SK-N-SH (cell line): ENCODE results near the gene CMBL. TPM values are rescaled to one million over a fixed set of nuclear protein-coding genes. Genes with fewer than 3 reads are reported as not detected.
A peak's percentile ranks its signal among the peaks of the same experiment; 100 is the strongest.

ENCODE experiments used
- CTCF ChIA-PET: fragments of 300-600, 350-600 bp; formaldehyde crosslinking; extraction: SDS; loops from one replicate; lab custom pipeline; 2021; lab: Yijun Ruan, JAX
- POLR2A ChIA-PET: fragments of 350-600 bp; sonication (Branson Sonifier 250); formaldehyde crosslinking; extraction: SDS; loops from one replicate; lab custom pipeline; 2020; ENCODE audit warnings: antibody characterized with exemption, inconsistent platforms; lab: Yijun Ruan, JAX
- DNase-seq: peaks from one replicate; pipeline ENCODE4 v3.0.0; 2012
- H2AFZ ChIP-seq: fragments of 200-600 bp; sonication (generic); 2 replicates; pipeline ENCODE4 v1.8.1; 2016; ENCODE audit warnings: antibody characterized with exemption, mild to moderate bottlenecking, low read depth
- H3F3A ChIP-seq: fragments of 200-600 bp; sonication (generic); replicated peaks from 2 replicates; pipeline ENCODE3; 2016; ENCODE audit warnings: antibody characterized with exemption, mild to moderate bottlenecking; ENCODE audit not compliant: insufficient read depth
- H3K27ac ChIP-seq, 2 experiments: fragments of 200-500 bp in 1 of 2; fragments of 200-600 bp in 1 of 2; sonication (Bioruptor generic) in 1 of 2; sonication (generic), shearing (Covaris generic) in 1 of 2; 2 replicates each; pipeline versions ENCODE4 v1.5.1 to v1.6.1; 2014 to 2016; ENCODE audit warnings: low read depth in 2 of 2, inconsistent platforms in 1 of 2, low read length in 1 of 2, mild to moderate bottlenecking in 1 of 2, mixed read lengths in 1 of 2
- H3K27me3 ChIP-seq: fragments of 200-600 bp; sonication (generic), shearing (Covaris generic); 2 replicates; pipeline ENCODE4 v1.6.1; 2016; ENCODE audit warnings: mixed run types; ENCODE audit not compliant: insufficient read depth
- H3K36me3 ChIP-seq, 2 experiments: fragments of 200-500 bp in 1 of 2; fragments of 200-600 bp in 1 of 2; sonication (Bioruptor generic) in 1 of 2; sonication (generic) in 1 of 2; replicated peaks in 1 of 2; 2 replicates each; pipeline versions ENCODE3 to v1.5.1; 2014 to 2016; ENCODE audit warnings: low read length in 1 of 2, mild to moderate bottlenecking in 1 of 2; ENCODE audit not compliant: insufficient read depth in 2 of 2, control insufficient read depth in 1 of 2
- H3K4me1 ChIP-seq, 2 experiments: fragments of 200-500 bp in 1 of 2; fragments of 200-600 bp in 1 of 2; sonication (Bioruptor generic) in 1 of 2; sonication (generic), shearing (Covaris generic) in 1 of 2; 2 replicates each; pipeline versions ENCODE4 v1.5.1 to v1.6.1; 2014 to 2016; ENCODE audit warnings: low read depth in 1 of 2, low read length in 1 of 2, mixed run types in 1 of 2; ENCODE audit not compliant: insufficient read depth in 2 of 2, control insufficient read depth in 1 of 2
- H3K4me2 ChIP-seq: fragments of 200-600 bp; sonication (generic), shearing (Covaris generic); 2 replicates; pipeline ENCODE4 v1.6.1; 2017; ENCODE audit warnings: mixed run types
- H3K4me3 ChIP-seq, 2 experiments: fragments of 200-500 bp in 1 of 2; fragments of 200-600 bp in 1 of 2; sonication (Bioruptor generic) in 1 of 2; sonication (generic), shearing (Covaris generic) in 1 of 2; 2 replicates each; pipeline versions ENCODE4 v1.5.1 to v1.8.1; 2014 to 2016; ENCODE audit warnings: low read depth in 2 of 2, inconsistent platforms in 1 of 2, low read length in 1 of 2, mild to moderate bottlenecking in 1 of 2, mixed read lengths in 1 of 2, moderate library complexity in 1 of 2
- H3K79me2 ChIP-seq: fragments of 200-600 bp; sonication (generic); 2 replicates; pipeline ENCODE4 v1.8.1; 2017; ENCODE audit warnings: mild to moderate bottlenecking; ENCODE audit not compliant: insufficient read depth
- H3K9ac ChIP-seq: fragments of 200-600 bp; sonication (generic); 2 replicates; pipeline ENCODE4 v1.6.1; 2017; ENCODE audit warnings: mixed run types
- H3K9me2 ChIP-seq: fragments of 200-600 bp; sonication (generic); 2 replicates; pipeline ENCODE4 v1.6.1; 2017; ENCODE audit warnings: mixed run types
- H3K9me3 ChIP-seq: fragments of 200-600 bp; sonication (generic); 2 replicates; pipeline ENCODE4 v1.6.1; 2017; ENCODE audit warnings: mixed run types, mild to moderate bottlenecking, moderate library complexity
- H4K20me1 ChIP-seq: fragments of 200-600 bp; sonication (generic); 2 replicates; pipeline ENCODE4 v1.6.1; 2017; ENCODE audit warnings: mild to moderate bottlenecking, mixed run types; ENCODE audit not compliant: insufficient read depth
- CHD2 ChIP-seq: fragments of 150-350 bp; IDR thresholded peaks from 2 replicates; pipeline ENCODE4 v1.6.1; 2018; ENCODE audit warnings: low read length; ENCODE audit not compliant: partially characterized antibody
- CTCF ChIP-seq: fragments of 200-600 bp; sonication (generic); IDR thresholded peaks from 2 replicates; pipeline ENCODE4 v1.6.1; 2017; ENCODE audit warnings: antibody characterized with exemption, mild to moderate bottlenecking, moderate library complexity
- FOXM1 ChIP-seq: IDR thresholded peaks from 2 replicates; pipeline ENCODE4 v1.4.0; 2012; ENCODE audit warnings: low read depth, mild to moderate bottlenecking
- GATA2 ChIP-seq: sonication (generic); formaldehyde crosslinking; IDR thresholded peaks from 2 replicates; pipeline ENCODE4 v1.5.0; 2020; ENCODE audit warnings: mild to moderate bottlenecking, missing genetic modification reagents
- IRF3 ChIP-seq: fragments of 150-350 bp; IDR thresholded peaks from 2 replicates; pipeline ENCODE4 v1.6.1; 2016; ENCODE audit warnings: mild to moderate bottlenecking, low read depth, low read length
- JUND ChIP-seq: IDR thresholded peaks from 2 replicates; pipeline ENCODE4 v1.4.0; 2012
- MAX ChIP-seq: IDR thresholded peaks from 2 replicates; pipeline ENCODE4 v1.4.0; 2012; ENCODE audit warnings: low read depth
- MXI1 ChIP-seq: IDR thresholded peaks from 2 replicates; pipeline ENCODE4 v1.6.1; 2012; ENCODE audit warnings: mild to moderate bottlenecking, low read depth, low read length, improper control_type of control experiment
- NFIC ChIP-seq: IDR thresholded peaks from 2 replicates; pipeline ENCODE4 v1.4.0; 2012; ENCODE audit warnings: borderline replicate concordance
- PBX3 ChIP-seq: IDR thresholded peaks from 2 replicates; pipeline ENCODE4; 2012
- RAD21 ChIP-seq: IDR thresholded peaks from 2 replicates; pipeline ENCODE4 v1.6.1; 2012; ENCODE audit warnings: mild to moderate bottlenecking, low read length
- RCOR1 ChIP-seq: fragments of 150-350 bp; IDR thresholded peaks from 2 replicates; pipeline ENCODE4 v1.6.1; 2017; ENCODE audit warnings: antibody characterized with exemption, low read length
- REST ChIP-seq: IDR thresholded peaks from 2 replicates; pipeline ENCODE4 v1.6.1; 2012; ENCODE audit warnings: mild to moderate bottlenecking, low read depth, low read length, moderate library complexity
- SMC3 ChIP-seq: IDR thresholded peaks from 2 replicates; pipeline ENCODE4 v1.6.1; 2012; ENCODE audit warnings: low read depth, low read length, improper control_type of control experiment
- USF1 ChIP-seq: IDR thresholded peaks from 2 replicates; pipeline ENCODE4 v1.4.0; 2012; ENCODE audit warnings: low read depth, borderline replicate concordance
- YY1 ChIP-seq: IDR thresholded peaks from 2 replicates; pipeline ENCODE4 v1.4.0; 2012; ENCODE audit warnings: low read depth, mild to moderate bottlenecking
- WGBS: methylation state at CpG from one replicate; pipeline ENCODE4 v1.1.6; 2017; ENCODE audit warnings: low lambda C conversion rate; 5-methylcytosine and 5-hydroxymethylcytosine counted together
- polyA plus RNA-seq, 3 experiments: library from polyadenylated mRNA; depleted of rRNA; stranded (reverse); fragments of >200 nt; gene quantifications; 2 replicates each; pipeline ENCODE4 v1.2.3, GENCODE V29; 2012

The CMBL gene
- polyA plus RNA-seq, 1 of the 3 experiments (the other 2 are of a cell fraction): 61.0 TPM

GRCh38 chr5:10251405-10251804 is 56.3 kb downstream of the CMBL start:
- Histone ChIP-seq H3K36me3 (peaks cover 41 to 47% of the 10 kb centered on the region in 2 experiments), H2AFZ (no peak overlapping the region), H3K9me2 (no peaks in the 10 kb centered on the region), H3K9me3 (no peaks in the 10 kb centered on the region), H3K4me1 (peaks cover 7 to 20% of the 10 kb centered on the region in 2 experiments; a peak in 3 of 4 replicates), H4K20me1 (peaks cover 51% of the 10 kb centered on the region), H3K27ac (no peak overlapping the region; a peak in 1 of 4 replicates), H3K27me3 (no peaks in the 10 kb centered on the region), H3K79me2 (peaks cover 88% of the 10 kb centered on the region), H3K9ac (peak overlapping the region; percentile 98), H3F3A (peaks cover 4% of the 10 kb centered on the region), H3K4me2 (peak overlapping the region; percentile 90), H3K4me3 (peak overlapping the region; percentile 93 to 98)
- 14% methylated on average over 7 of the region's 7 CpGs for WGBS
- DNase-seq: no peak
- CTCF ChIA-PET: interaction anchor here (0.6 to 1.2 kb wide), 3 partner anchors 12 to 1170 kb away, joined by 3 read pairs; no protein-coding TSS in a partner anchor
- POLR2A ChIA-PET: interaction anchor here (1.7 to 2.7 kb wide), 2 partner anchors 13 to 102 kb away, joined by 6 to 11 read pairs; partner anchors contain the start of gene MARCHF6
- TF ChIP-seq USF1: no peak
- no peak for TF ChIP-seq RCOR1
- no peak for TF ChIP-seq MAX
- no peak for TF ChIP-seq CHD2
- TF ChIP-seq JUND: no peak
- TF ChIP-seq SMC3: no peak
- no peak for TF ChIP-seq YY1
- no peak for TF ChIP-seq NFIC
- TF ChIP-seq FOXM1: no peak
- no peak for TF ChIP-seq PBX3
- TF ChIP-seq CTCF: no peak
- TF ChIP-seq RAD21: no peak
- TF ChIP-seq GATA2 (CRISPR knock-in tag): no peak

- Histone ChIP-seq H3K79me2 (peaks cover 83% of the 10 kb centered on the region), H2AFZ (peak overlapping the region; percentile 62; the same call in 1 of the 2 replicates), H3F3A (peaks cover 4% of the 10 kb centered on the region), H4K20me1 (peaks cover 45% of the 10 kb centered on the region), H3K36me3 (peaks cover 36 to 41% of the 10 kb centered on the region in 2 experiments), H3K9ac (peak overlapping the region; percentile 98), H3K4me3 (peak overlapping the region; percentile 93 to 98), H3K4me2 (peak overlapping the region; percentile 90), H3K27me3 (no peaks in the 10 kb centered on the region), H3K9me2 (no peaks in the 10 kb centered on the region), H3K27ac (peak overlapping the region; percentile 94 to 98), H3K4me1 (peaks cover 7 to 20% of the 10 kb centered on the region in 2 experiments; a peak in 3 of 4 replicates), H3K9me3 (no peaks in the 10 kb centered on the region)
- WGBS: under 1% methylated on average over 21 of the region's 21 CpGs
- ChIA-PET POLR2A (interaction anchor here (1.1 to 2.7 kb wide), 4 partner anchors 13 to 104 kb away, joined by 3 to 11 read pairs (median 6); partner anchors contain the start of gene MARCHF6), CTCF (interaction anchor here (1.0 to 1.2 kb wide), 2 partner anchors 12 to 17 kb away, joined by 3 read pairs; no protein-coding TSS in a partner anchor)
- TF ChIP-seq MXI1 (peak; percentile 28), IRF3 (no peak), REST (peak; percentile 69; the same call in 1 of the 2 replicates)
- peak; percentile 31 for DNase-seq
Observed at GRCh38 chr5:10250806-10251276, 56.9 kb downstream of the CMBL start.
